ENCODE results near the gene MAP4K4.

DNA sequence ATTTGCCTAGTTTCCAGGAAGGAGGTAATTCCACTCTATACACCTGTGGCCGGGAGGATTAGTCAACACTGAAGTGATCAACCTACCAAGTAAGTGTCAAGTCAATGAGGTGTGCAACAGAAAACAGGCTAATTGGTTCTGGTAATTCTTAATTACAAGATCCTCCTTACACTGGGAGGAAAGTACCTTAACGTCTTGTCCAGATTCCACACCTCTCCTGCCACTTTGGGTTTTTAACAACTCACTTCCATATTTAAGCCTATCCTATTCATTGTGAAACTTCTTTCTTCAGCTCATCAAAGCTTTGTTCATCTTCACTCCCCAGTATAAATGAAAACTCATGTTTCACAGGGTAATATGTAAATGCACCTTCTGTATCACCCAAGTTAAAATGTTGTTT is 22.0 kb upstream of the MAP4K4 start:
- TF ChIP-seq, protein P1, sequence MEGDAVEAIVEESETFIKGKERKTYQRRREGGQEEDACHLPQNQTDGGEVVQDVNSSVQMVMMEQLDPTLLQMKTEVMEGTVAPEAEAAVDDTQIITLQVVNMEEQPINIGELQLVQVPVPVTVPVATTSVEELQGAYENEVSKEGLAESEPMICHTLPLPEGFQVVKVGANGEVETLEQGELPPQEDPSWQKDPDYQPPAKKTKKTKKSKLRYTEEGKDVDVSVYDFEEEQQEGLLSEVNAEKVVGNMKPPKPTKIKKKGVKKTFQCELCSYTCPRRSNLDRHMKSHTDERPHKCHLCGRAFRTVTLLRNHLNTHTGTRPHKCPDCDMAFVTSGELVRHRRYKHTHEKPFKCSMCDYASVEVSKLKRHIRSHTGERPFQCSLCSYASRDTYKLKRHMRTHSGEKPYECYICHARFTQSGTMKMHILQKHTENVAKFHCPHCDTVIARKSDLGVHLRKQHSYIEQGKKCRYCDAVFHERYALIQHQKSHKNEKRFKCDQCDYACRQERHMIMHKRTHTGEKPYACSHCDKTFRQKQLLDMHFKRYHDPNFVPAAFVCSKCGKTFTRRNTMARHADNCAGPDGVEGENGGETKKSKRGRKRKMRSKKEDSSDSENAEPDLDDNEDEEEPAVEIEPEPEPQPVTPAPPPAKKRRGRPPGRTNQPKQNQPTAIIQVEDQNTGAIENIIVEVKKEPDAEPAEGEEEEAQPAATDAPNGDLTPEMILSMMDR (conservative IDR thresholded peaks at IDR 0.05; ENCODE audit: low read length) = no peak
- TF ChIP-seq EZH2phosphoT487 (IDR thresholded peaks at IDR 0.05; ENCODE audit: borderline replicate concordance, low read depth, low read length) = no peak
